ENCODE data around the gene NFATC3.

Gene NFATC3

GRCh38 chr16:68246121-68246520, 161.0 kb downstream of the NFATC3 start:
- no peak overlapping the region for H2BK5ac ChIP-seq (ENCODE audit: low read depth, low read length, poor library complexity)
- H4K8ac ChIP-seq (ENCODE audit: low read depth, low read length), result no peak overlapping the region
- H2AK5ac ChIP-seq (ENCODE audit: low read length), result no peak overlapping the region
- no peaks in the 10 kb centered on the region for H3K27me3 ChIP-seq (ENCODE audit: insufficient read depth, low read length)
- H2AFZ ChIP-seq (ENCODE audit: insufficient read depth, low read length, poor library complexity), result no peak overlapping the region
- H3K4ac ChIP-seq (ENCODE audit: low read depth, low read length), result no peak overlapping the region
- no peak overlapping the region for H3K9ac ChIP-seq (ENCODE audit: low read length)
- H3K14ac ChIP-seq (ENCODE audit: low read length), result no peak overlapping the region
- no peak overlapping the region for H4K12ac ChIP-seq (ENCODE audit: low read depth, low read length)
- no peak overlapping the region for H3K27ac ChIP-seq (ENCODE audit: low read depth, low read length)
- no peak overlapping the region for H2BK12ac ChIP-seq (ENCODE audit: low read length)
- H3K23ac ChIP-seq (ENCODE audit: low read length), result no peak overlapping the region
- no peak overlapping the region for H3K4me2 ChIP-seq (ENCODE audit: low read length)
- H3K4me1 ChIP-seq (ENCODE audit: control insufficient read depth in 1 of 2, insufficient read depth in 2 of 2, low read length in 2 of 2), result peaks cover 12% of the 10 kb centered on the region in 2 experiments
- peaks cover 3 to 5% of the 10 kb centered on the region in 2 experiments for H3K36me3 ChIP-seq (ENCODE audit: control insufficient read depth in 1 of 2, insufficient read depth in 2 of 2, low read length in 2 of 2)
- no peak overlapping the region for H3K18ac ChIP-seq (ENCODE audit: low read length)
- peaks cover 5% of the 10 kb centered on the region for H3K79me2 ChIP-seq (ENCODE audit: control insufficient read depth, insufficient read depth, low read length, poor library complexity)
- H4K91ac ChIP-seq (ENCODE audit: low read depth, low read length), result no peak overlapping the region
- no peak overlapping the region for H3K4me3 ChIP-seq (ENCODE audit: low read depth, low read length)
- H2BK120ac ChIP-seq (ENCODE audit: insufficient read depth, low read length, poor library complexity), result no peak overlapping the region
- DNase-seq, result no peak
- peaks cover 2% of the 10 kb centered on the region for H3K9me3 ChIP-seq (ENCODE audit: insufficient read depth, low read depth, low read length)
- WGBS (ENCODE audit: extremely low coverage, insufficient coverage, insufficient read length), result no CpG with 5 or more reads among the region's 7 CpGs
- peaks cover 6% of the 10 kb centered on the region for H3K79me1 ChIP-seq (ENCODE audit: low read length)

- no peak overlapping the region for H3K4ac ChIP-seq (ENCODE audit: low read depth, low read length)
- peaks cover 5% of the 10 kb centered on the region for H3K79me2 ChIP-seq (ENCODE audit: control insufficient read depth, insufficient read depth, low read length, poor library complexity)
- H4K91ac ChIP-seq (ENCODE audit: low read depth, low read length), result no peak overlapping the region
- H3K23ac ChIP-seq (ENCODE audit: low read length), result no peak overlapping the region
- H3K14ac ChIP-seq (ENCODE audit: low read length), result no peak overlapping the region
- H3K79me1 ChIP-seq (ENCODE audit: low read length), result peaks cover 6% of the 10 kb centered on the region
- H3K27ac ChIP-seq (ENCODE audit: low read depth, low read length), result no peak overlapping the region
- DNase-seq, result no peak
- H2BK5ac ChIP-seq (ENCODE audit: low read depth, low read length, poor library complexity), result no peak overlapping the region
- peaks cover 12% of the 10 kb centered on the region in 2 experiments for H3K4me1 ChIP-seq (ENCODE audit: control insufficient read depth in 1 of 2, insufficient read depth in 2 of 2, low read length in 2 of 2)
- no peak overlapping the region for H2AK5ac ChIP-seq (ENCODE audit: low read length)
- H3K9ac ChIP-seq (ENCODE audit: low read length), result no peak overlapping the region
- H2BK12ac ChIP-seq (ENCODE audit: low read length), result no peak overlapping the region
- H3K4me2 ChIP-seq (ENCODE audit: low read length), result no peak overlapping the region
- H3K18ac ChIP-seq (ENCODE audit: low read length), result no peak overlapping the region
- no CpG with 5 or more reads among the region's 5 CpGs for WGBS (ENCODE audit: extremely low coverage, insufficient coverage, insufficient read length)
- no peak overlapping the region for H2AFZ ChIP-seq (ENCODE audit: insufficient read depth, low read length, poor library complexity)
- no peak overlapping the region for H2BK120ac ChIP-seq (ENCODE audit: insufficient read depth, low read length, poor library complexity)
- no peak overlapping the region for H4K12ac ChIP-seq (ENCODE audit: low read depth, low read length)
- no peak overlapping the region for H4K8ac ChIP-seq (ENCODE audit: low read depth, low read length)
- H3K4me3 ChIP-seq (ENCODE audit: low read depth, low read length), result no peak overlapping the region
- H3K27me3 ChIP-seq (ENCODE audit: insufficient read depth, low read length), result no peaks in the 10 kb centered on the region
- H3K9me3 ChIP-seq (ENCODE audit: insufficient read depth, low read depth, low read length), result peaks cover 2% of the 10 kb centered on the region
- H3K36me3 ChIP-seq (ENCODE audit: control insufficient read depth in 1 of 2, insufficient read depth in 2 of 2, low read length in 2 of 2), result peaks cover 3 to 5% of the 10 kb centered on the region in 2 experiments
Observed at GRCh38 chr16:68246666-68247065, 161.5 kb downstream of the NFATC3 start.

- H3K14ac ChIP-seq (ENCODE audit: low read length), result no peak overlapping the region
Observed at GRCh38 chr16:68247400-68247799, 162.2 kb downstream of the NFATC3 start.

GRCh38 chr16:68247932-68248331, 162.8 kb downstream of the NFATC3 start:
- H2BK120ac ChIP-seq (ENCODE audit: insufficient read depth, low read length, poor library complexity), result no peak overlapping the region
- H3K27me3 ChIP-seq (ENCODE audit: insufficient read depth, low read length), result no peaks in the 10 kb centered on the region
- no peak overlapping the region for H3K27ac ChIP-seq (ENCODE audit: low read depth, low read length)
- no peak overlapping the region for H3K4me3 ChIP-seq (ENCODE audit: low read depth, low read length)
- H4K91ac ChIP-seq (ENCODE audit: low read depth, low read length), result no peak overlapping the region
- no peak overlapping the region for H3K23ac ChIP-seq (ENCODE audit: low read length)
- no peak overlapping the region for H3K4ac ChIP-seq (ENCODE audit: low read depth, low read length)
- H3K4me1 ChIP-seq (ENCODE audit: control insufficient read depth in 1 of 2, insufficient read depth in 2 of 2, low read length in 2 of 2), result peaks cover 12% of the 10 kb centered on the region in 2 experiments
- H2AFZ ChIP-seq (ENCODE audit: insufficient read depth, low read length, poor library complexity), result no peak overlapping the region
- no peak overlapping the region for H2AK5ac ChIP-seq (ENCODE audit: low read length)
- peaks cover 6% of the 10 kb centered on the region for H3K79me1 ChIP-seq (ENCODE audit: low read length)
- no peak overlapping the region for H4K8ac ChIP-seq (ENCODE audit: low read depth, low read length)
- no peak overlapping the region for H2BK12ac ChIP-seq (ENCODE audit: low read length)
- WGBS (ENCODE audit: extremely low coverage, insufficient coverage, insufficient read length), result no CpG with 5 or more reads among the region's 4 CpGs
- no peak overlapping the region for H3K14ac ChIP-seq (ENCODE audit: low read length)
- peaks cover 2% of the 10 kb centered on the region for H3K9me3 ChIP-seq (ENCODE audit: insufficient read depth, low read depth, low read length)
- H3K9ac ChIP-seq (ENCODE audit: low read length), result no peak overlapping the region
- H2BK5ac ChIP-seq (ENCODE audit: low read depth, low read length, poor library complexity), result no peak overlapping the region
- H3K4me2 ChIP-seq (ENCODE audit: low read length), result no peak overlapping the region
- H3K36me3 ChIP-seq (ENCODE audit: control insufficient read depth in 1 of 2, insufficient read depth in 2 of 2, low read length in 2 of 2), result peaks cover 3 to 9% of the 10 kb centered on the region in 2 experiments
- H3K79me2 ChIP-seq (ENCODE audit: control insufficient read depth, insufficient read depth, low read length, poor library complexity), result peaks cover 5% of the 10 kb centered on the region
- no peak for DNase-seq
- H3K18ac ChIP-seq (ENCODE audit: low read length), result no peak overlapping the region
- H4K12ac ChIP-seq (ENCODE audit: low read depth, low read length), result no peak overlapping the region

More at GRCh38 chr16:68247400-68247799, 162.2 kb downstream of the NFATC3 start:
- Histone ChIP-seq H3K79me1 (ENCODE audit: low read length) (peaks cover 6% of the 10 kb centered on the region), H4K91ac (ENCODE audit: low read depth, low read length) (no peak overlapping the region), H3K23ac (ENCODE audit: low read length) (no peak overlapping the region), H2AK5ac (ENCODE audit: low read length) (no peak overlapping the region), H2BK120ac (ENCODE audit: insufficient read depth, low read length, poor library complexity) (no peak overlapping the region), H2BK12ac (ENCODE audit: low read length) (no peak overlapping the region), H4K12ac (ENCODE audit: low read depth, low read length) (no peak overlapping the region), H3K4me3 (ENCODE audit: low read depth, low read length) (no peak overlapping the region), H3K27ac (ENCODE audit: low read depth, low read length) (no peak overlapping the region), H3K9ac (ENCODE audit: low read length) (no peak overlapping the region), H3K18ac (ENCODE audit: low read length) (no peak overlapping the region), H3K4me2 (ENCODE audit: low read length) (no peak overlapping the region), H3K36me3 (ENCODE audit: control insufficient read depth in 1 of 2, insufficient read depth in 2 of 2, low read length in 2 of 2) (peaks cover 3 to 9% of the 10 kb centered on the region in 2 experiments), H3K79me2 (ENCODE audit: control insufficient read depth, insufficient read depth, low read length, poor library complexity) (peaks cover 5% of the 10 kb centered on the region), H2BK5ac (ENCODE audit: low read depth, low read length, poor library complexity) (no peak overlapping the region), H3K27me3 (ENCODE audit: insufficient read depth, low read length) (no peaks in the 10 kb centered on the region), H3K4ac (ENCODE audit: low read depth, low read length) (no peak overlapping the region), H2AFZ (ENCODE audit: insufficient read depth, low read length, poor library complexity) (no peak overlapping the region), H3K9me3 (ENCODE audit: insufficient read depth, low read depth, low read length) (peaks cover 2% of the 10 kb centered on the region), H4K8ac (ENCODE audit: low read depth, low read length) (no peak overlapping the region), H3K4me1 (ENCODE audit: control insufficient read depth in 1 of 2, insufficient read depth in 2 of 2, low read length in 2 of 2) (peaks cover 12% of the 10 kb centered on the region in 2 experiments)
- DNase-seq, result no peak
- no CpG with 5 or more reads among the region's 4 CpGs for WGBS (ENCODE audit: extremely low coverage, insufficient coverage, insufficient read length)
